Measurements from ENCODE around the gene FOXQ1.

DNA sequence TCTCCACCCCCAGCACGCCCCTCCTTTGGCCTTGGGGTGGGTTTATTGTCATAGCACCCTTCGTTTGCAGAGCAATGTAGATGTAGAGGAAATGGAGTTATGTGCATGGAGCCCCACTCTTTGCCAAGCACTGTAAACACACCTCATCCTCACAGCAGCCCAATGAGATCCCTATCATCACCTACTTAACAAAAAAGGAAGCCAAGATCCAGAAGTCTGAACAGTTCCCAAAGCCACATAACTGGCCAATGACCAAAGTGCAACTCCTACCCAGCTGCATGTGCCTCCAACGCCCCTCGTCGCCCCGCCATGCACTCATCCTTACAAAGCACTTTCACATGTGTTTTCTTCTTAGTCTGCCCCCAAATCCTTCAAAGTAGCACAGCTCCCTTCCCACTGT, 21.8 kb upstream of the FOXQ1 start:
- TF ChIP-seq, protein P1, sequence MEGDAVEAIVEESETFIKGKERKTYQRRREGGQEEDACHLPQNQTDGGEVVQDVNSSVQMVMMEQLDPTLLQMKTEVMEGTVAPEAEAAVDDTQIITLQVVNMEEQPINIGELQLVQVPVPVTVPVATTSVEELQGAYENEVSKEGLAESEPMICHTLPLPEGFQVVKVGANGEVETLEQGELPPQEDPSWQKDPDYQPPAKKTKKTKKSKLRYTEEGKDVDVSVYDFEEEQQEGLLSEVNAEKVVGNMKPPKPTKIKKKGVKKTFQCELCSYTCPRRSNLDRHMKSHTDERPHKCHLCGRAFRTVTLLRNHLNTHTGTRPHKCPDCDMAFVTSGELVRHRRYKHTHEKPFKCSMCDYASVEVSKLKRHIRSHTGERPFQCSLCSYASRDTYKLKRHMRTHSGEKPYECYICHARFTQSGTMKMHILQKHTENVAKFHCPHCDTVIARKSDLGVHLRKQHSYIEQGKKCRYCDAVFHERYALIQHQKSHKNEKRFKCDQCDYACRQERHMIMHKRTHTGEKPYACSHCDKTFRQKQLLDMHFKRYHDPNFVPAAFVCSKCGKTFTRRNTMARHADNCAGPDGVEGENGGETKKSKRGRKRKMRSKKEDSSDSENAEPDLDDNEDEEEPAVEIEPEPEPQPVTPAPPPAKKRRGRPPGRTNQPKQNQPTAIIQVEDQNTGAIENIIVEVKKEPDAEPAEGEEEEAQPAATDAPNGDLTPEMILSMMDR (IDR thresholded peaks at IDR 0.05; ENCODE audit: borderline replicate concordance, extremely low read depth, low read length, poor library complexity, severe bottlenecking), result no peak
- no peak for TF ChIP-seq EZH2 (IDR thresholded peaks at IDR 0.05; ENCODE audit: borderline replicate concordance, low read depth, low read length, severe bottlenecking)

Measured in DND-41 (cell line).